DND-41 (cell line): ENCODE data around the gene MYLK3.

Source experiments
- ATAC-seq: fragments of 200-7000 bp; cut with Tn5 transposase; 3 replicates; pipeline ENCODE4 v1.9.1; 2021; ENCODE audit warnings: low read depth; ENCODE audit not compliant: insufficient read depth
- DNase-seq: peaks from one replicate; pipeline ENCODE4 v3.0.0-alpha.2; 2020
- H2AFZ ChIP-seq: 2 replicates; pipeline ENCODE4 v1.6.0; 2012; ENCODE audit warnings: low read depth, low read length
- H3K27ac ChIP-seq: 2 replicates; pipeline ENCODE4 v1.5.1; 2012; ENCODE audit warnings: low read length, inconsistent platforms
- H3K27me3 ChIP-seq: fragments of 200-600 bp; sonication (generic); 2 replicates; pipeline ENCODE4 v1.6.0; 2012; ENCODE audit warnings: low read length, mild to moderate bottlenecking, inconsistent platforms; ENCODE audit not compliant: insufficient read depth, poor library complexity
- H3K36me3 ChIP-seq: 2 replicates; pipeline ENCODE4 v1.5.1; 2012; ENCODE audit warnings: low read length, inconsistent platforms; ENCODE audit not compliant: insufficient read depth
- H3K4me1 ChIP-seq: 2 replicates; pipeline ENCODE4 v1.5.1; 2012; ENCODE audit warnings: mild to moderate bottlenecking, low read length; ENCODE audit not compliant: insufficient read depth
- H3K4me2 ChIP-seq: 2 replicates; pipeline ENCODE4 v1.6.0; 2012; ENCODE audit warnings: mild to moderate bottlenecking, moderate library complexity, low read length, inconsistent platforms; ENCODE audit not compliant: insufficient read depth
- H3K4me3 ChIP-seq, 2 experiments: fragments of 200-600 bp in 1 of 2; shearing (Covaris generic) in 1 of 2; 2 replicates each; pipeline ENCODE4 v1.5.1; 2012 to 2016; ENCODE audit warnings: inconsistent platforms in 2 of 2, low read length in 2 of 2, mild to moderate bottlenecking in 2 of 2, low read depth in 1 of 2, moderate library complexity in 1 of 2
- H3K79me2 ChIP-seq: 2 replicates; pipeline ENCODE4 v1.6.0; 2012; ENCODE audit warnings: low read length, inconsistent platforms; ENCODE audit not compliant: insufficient read depth
- H3K9ac ChIP-seq: 2 replicates; pipeline ENCODE4 v1.6.0; 2012; ENCODE audit warnings: low read depth, mild to moderate bottlenecking, inconsistent platforms, low read length, moderate library complexity
- H3K9me3 ChIP-seq: 2 replicates; pipeline ENCODE4 v1.5.1; 2012; ENCODE audit warnings: low read length, moderate library complexity, mild to moderate bottlenecking, inconsistent platforms; ENCODE audit not compliant: insufficient read depth, severe bottlenecking
- H4K20me1 ChIP-seq: 2 replicates; pipeline ENCODE4 v1.6.0; 2012; ENCODE audit warnings: low read length; ENCODE audit not compliant: insufficient read depth
- CTCF ChIP-seq: IDR thresholded peaks from 2 replicates; pipeline ENCODE4 v1.5.1; 2012; ENCODE audit warnings: borderline replicate concordance, low read length, moderate library complexity, mild to moderate bottlenecking; ENCODE audit not compliant: poor library complexity, severe bottlenecking; ENCODE audit errors: extremely low read depth
- EZH2 ChIP-seq: IDR thresholded peaks from 3 replicates; pipeline ENCODE4 v1.6.1; 2012; ENCODE audit warnings: borderline replicate concordance, low read depth, mild to moderate bottlenecking, moderate library complexity, low read length, inconsistent platforms; ENCODE audit not compliant: severe bottlenecking

Gene MYLK3

GRCh38 chr16:46774743-46775177 is 26.6 kb upstream of the MYLK3 start:
- ATAC-seq (no peak), DNase-seq (no peak)
- H3K4me1 ChIP-seq, result no peaks in the 10 kb centered on the region
- H3K27ac ChIP-seq, result no peak overlapping the region
- H3K36me3 ChIP-seq, result no peaks in the 10 kb centered on the region
- peaks cover 7% of the 10 kb centered on the region for H3K9me3 ChIP-seq
- H3K4me3 ChIP-seq, result no peak overlapping the region
- no peak overlapping the region for H2AFZ ChIP-seq
- H3K9ac ChIP-seq, result no peak overlapping the region
- H3K4me2 ChIP-seq, result no peak overlapping the region
- H3K27me3 ChIP-seq, result no peaks in the 10 kb centered on the region
- no peaks in the 10 kb centered on the region for H4K20me1 ChIP-seq
- TF ChIP-seq EZH2 (no peak), CTCF (no peak)
- no peaks in the 10 kb centered on the region for H3K79me2 ChIP-seq

- Histone ChIP-seq H3K9ac (no peak overlapping the region), H3K4me1 (no peaks in the 10 kb centered on the region), H3K79me2 (no peaks in the 10 kb centered on the region), H3K27ac (no peak overlapping the region), H3K4me2 (no peak overlapping the region), H3K9me3 (no peaks in the 10 kb centered on the region), H3K36me3 (no peaks in the 10 kb centered on the region), H2AFZ (no peak overlapping the region), H3K27me3 (no peaks in the 10 kb centered on the region), H3K4me3 (no peak overlapping the region), H4K20me1 (no peaks in the 10 kb centered on the region)
- no peak for DNase-seq
- no peak for ATAC-seq
- TF ChIP-seq CTCF, result no peak
- TF ChIP-seq EZH2, result no peak
These were observed 24.3 kb upstream of the MYLK3 start for GRCh38 chr16:46772463-46772862.

- no peak overlapping the region for H2AFZ ChIP-seq
- H3K79me2 ChIP-seq, result no peaks in the 10 kb centered on the region
- ATAC-seq (no peak), DNase-seq (no peak)
- no peak overlapping the region for H3K9ac ChIP-seq
- H3K4me3 ChIP-seq, result no peak overlapping the region
- H3K36me3 ChIP-seq, result no peaks in the 10 kb centered on the region
- H3K9me3 ChIP-seq, result no peaks in the 10 kb centered on the region
- H3K4me1 ChIP-seq, result no peaks in the 10 kb centered on the region
- no peak for TF ChIP-seq CTCF
- TF ChIP-seq EZH2, result no peak
- H3K27ac ChIP-seq, result no peak overlapping the region
- no peak overlapping the region for H3K4me2 ChIP-seq
- H3K27me3 ChIP-seq, result no peaks in the 10 kb centered on the region
- no peaks in the 10 kb centered on the region for H4K20me1 ChIP-seq
These were observed 20.7 kb upstream of the MYLK3 start for GRCh38 chr16:46768809-46769208.

GRCh38 chr16:46765050-46765449 is 16.9 kb upstream of the MYLK3 start:
- H4K20me1 ChIP-seq, result no peaks in the 10 kb centered on the region
- H3K9me3 ChIP-seq, result no peaks in the 10 kb centered on the region
- no peaks in the 10 kb centered on the region for H3K4me1 ChIP-seq
- no peak for ATAC-seq
- no peak overlapping the region for H2AFZ ChIP-seq
- no peaks in the 10 kb centered on the region for H3K36me3 ChIP-seq
- no peak overlapping the region for H3K4me3 ChIP-seq
- no peak overlapping the region for H3K27ac ChIP-seq
- H3K4me2 ChIP-seq, result no peak overlapping the region
- no peaks in the 10 kb centered on the region for H3K79me2 ChIP-seq
- no peaks in the 10 kb centered on the region for H3K27me3 ChIP-seq
- H3K9ac ChIP-seq, result no peak overlapping the region
- TF ChIP-seq CTCF (no peak), EZH2 (no peak)
- DNase-seq, result no peak
